ENCODE results near the gene CACNA2D4.

Gene CACNA2D4

GRCh38 chr12:1911598-1912575 lies 6.6 kb downstream of the CACNA2D4 start:
- peaks cover 3% of the 10 kb centered on the region for H3K9me3 ChIP-seq (ENCODE audit: low read length)
- H3K4me1 ChIP-seq (ENCODE audit: insufficient read depth, low read length) = peaks cover 4% of the 10 kb centered on the region
- no peaks in the 10 kb centered on the region for H3K36me3 ChIP-seq (ENCODE audit: insufficient read depth, low read length)
- no peaks in the 10 kb centered on the region for H3K27me3 ChIP-seq (ENCODE audit: insufficient read depth, low read length)
- no peak overlapping the region for H3K4me3 ChIP-seq (ENCODE audit: low read length)
- H2AFZ ChIP-seq (ENCODE audit: low read depth, low read length) = no peak overlapping the region

- no peaks in the 10 kb centered on the region for H3K27me3 ChIP-seq (ENCODE audit: insufficient read depth, low read length)
- H3K4me1 ChIP-seq (ENCODE audit: insufficient read depth, low read length) = peaks cover 4% of the 10 kb centered on the region
- H2AFZ ChIP-seq (ENCODE audit: low read depth, low read length) = no peak overlapping the region
- no peak overlapping the region for H3K4me3 ChIP-seq (ENCODE audit: low read length)
- peaks cover 3% of the 10 kb centered on the region for H3K9me3 ChIP-seq (ENCODE audit: low read length)
- no peaks in the 10 kb centered on the region for H3K36me3 ChIP-seq (ENCODE audit: insufficient read depth, low read length)
These were observed 8.0 kb downstream of the CACNA2D4 start for GRCh38 chr12:1910468-1910867.

DNA sequence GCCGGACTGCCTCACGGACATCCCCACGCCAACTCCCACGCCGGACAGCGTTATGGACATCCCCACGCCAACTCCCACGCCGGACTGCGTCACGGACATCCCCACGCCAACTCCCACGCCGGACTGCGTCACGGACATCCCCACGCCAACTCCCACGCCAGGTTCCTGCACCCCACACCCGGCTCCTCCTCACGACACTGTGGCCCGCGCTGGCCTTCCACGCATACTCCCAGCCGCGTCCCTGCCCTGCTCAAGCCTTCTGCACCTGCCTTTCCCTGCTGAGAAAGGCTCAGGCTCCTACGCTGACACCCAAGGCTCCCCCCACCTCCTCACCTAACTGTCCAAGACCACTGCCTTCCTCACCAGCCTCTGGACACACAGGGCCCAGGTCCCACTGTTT lies 9.7 kb downstream of the CACNA2D4 start:
- peaks cover under 1% of the 10 kb centered on the region for H3K4me1 ChIP-seq (ENCODE audit: insufficient read depth, low read length)
- no peak overlapping the region for H2AFZ ChIP-seq (ENCODE audit: low read depth, low read length)
- H3K4me3 ChIP-seq (ENCODE audit: low read length) = no peak overlapping the region
- no peaks in the 10 kb centered on the region for H3K36me3 ChIP-seq (ENCODE audit: insufficient read depth, low read length)
- H3K27me3 ChIP-seq (ENCODE audit: insufficient read depth, low read length) = no peaks in the 10 kb centered on the region
- H3K9me3 ChIP-seq (ENCODE audit: low read length) = peaks cover 3% of the 10 kb centered on the region

GRCh38 chr12:1907652-1908611 lies 10.5 kb downstream of the CACNA2D4 start:
- H3K27me3 ChIP-seq (ENCODE audit: insufficient read depth, low read length) = no peaks in the 10 kb centered on the region
- no peak overlapping the region for H3K4me3 ChIP-seq (ENCODE audit: low read length)
- H2AFZ ChIP-seq (ENCODE audit: low read depth, low read length) = no peak overlapping the region
- peaks cover 3% of the 10 kb centered on the region for H3K9me3 ChIP-seq (ENCODE audit: low read length)
- H3K4me1 ChIP-seq (ENCODE audit: insufficient read depth, low read length) = no peaks in the 10 kb centered on the region
- H3K36me3 ChIP-seq (ENCODE audit: insufficient read depth, low read length) = no peaks in the 10 kb centered on the region

DNA sequence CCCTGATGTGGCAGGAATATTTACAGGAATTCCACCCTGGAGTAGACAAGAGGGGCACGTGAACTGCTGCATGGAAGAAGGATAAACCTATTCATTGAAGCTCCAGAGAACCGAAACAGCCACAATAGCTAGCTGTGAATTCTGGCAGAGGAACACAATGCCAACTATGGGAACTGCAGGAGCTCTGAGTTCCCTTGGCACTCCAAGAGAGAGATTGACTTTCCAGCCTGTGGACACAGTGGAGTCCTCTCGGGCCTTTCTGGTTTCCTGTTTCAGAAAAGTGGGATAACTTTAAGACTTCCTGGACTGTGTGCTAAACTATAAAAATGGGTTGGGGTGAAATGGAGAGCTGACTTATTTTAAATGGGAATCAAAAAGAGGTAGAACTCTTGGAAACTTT lies 11.9 kb downstream of the CACNA2D4 start:
- H3K4me1 ChIP-seq (ENCODE audit: insufficient read depth, low read length) = no peaks in the 10 kb centered on the region
- H3K4me3 ChIP-seq (ENCODE audit: low read length) = no peak overlapping the region
- no peaks in the 10 kb centered on the region for H3K36me3 ChIP-seq (ENCODE audit: insufficient read depth, low read length)
- H3K9me3 ChIP-seq (ENCODE audit: low read length) = peaks cover 3% of the 10 kb centered on the region
- no peaks in the 10 kb centered on the region for H3K27me3 ChIP-seq (ENCODE audit: insufficient read depth, low read length)
- no peak overlapping the region for H2AFZ ChIP-seq (ENCODE audit: low read depth, low read length)

GRCh38 chr12:1904875-1905274 lies 13.6 kb downstream of the CACNA2D4 start:
- no peak overlapping the region for H3K4me3 ChIP-seq (ENCODE audit: low read length)
- no peaks in the 10 kb centered on the region for H3K4me1 ChIP-seq (ENCODE audit: insufficient read depth, low read length)
- H3K27me3 ChIP-seq (ENCODE audit: insufficient read depth, low read length) = no peaks in the 10 kb centered on the region
- H3K36me3 ChIP-seq (ENCODE audit: insufficient read depth, low read length) = no peaks in the 10 kb centered on the region
- H2AFZ ChIP-seq (ENCODE audit: low read depth, low read length) = no peak overlapping the region
- peaks cover 3% of the 10 kb centered on the region for H3K9me3 ChIP-seq (ENCODE audit: low read length)

- no peaks in the 10 kb centered on the region for H3K9me3 ChIP-seq (ENCODE audit: low read length)
- no peak overlapping the region for H3K4me3 ChIP-seq (ENCODE audit: low read length)
- no peaks in the 10 kb centered on the region for H3K36me3 ChIP-seq (ENCODE audit: insufficient read depth, low read length)
- H3K27me3 ChIP-seq (ENCODE audit: insufficient read depth, low read length) = no peaks in the 10 kb centered on the region
- H3K4me1 ChIP-seq (ENCODE audit: insufficient read depth, low read length) = no peaks in the 10 kb centered on the region
- H2AFZ ChIP-seq (ENCODE audit: low read depth, low read length) = no peak overlapping the region
These were observed 21.5 kb downstream of the CACNA2D4 start for GRCh38 chr12:1896964-1897363.

- Histone ChIP-seq H3K4me1 (ENCODE audit: insufficient read depth, low read length) (no peaks in the 10 kb centered on the region), H3K4me3 (ENCODE audit: low read length) (no peak overlapping the region), H3K27me3 (ENCODE audit: insufficient read depth, low read length) (peaks cover 2% of the 10 kb centered on the region), H3K9me3 (ENCODE audit: low read length) (no peaks in the 10 kb centered on the region), H3K36me3 (ENCODE audit: insufficient read depth, low read length) (no peaks in the 10 kb centered on the region), H2AFZ (ENCODE audit: low read depth, low read length) (no peak overlapping the region)
These were observed 27.6 kb downstream of the CACNA2D4 start for GRCh38 chr12:1890810-1891209.

DNA sequence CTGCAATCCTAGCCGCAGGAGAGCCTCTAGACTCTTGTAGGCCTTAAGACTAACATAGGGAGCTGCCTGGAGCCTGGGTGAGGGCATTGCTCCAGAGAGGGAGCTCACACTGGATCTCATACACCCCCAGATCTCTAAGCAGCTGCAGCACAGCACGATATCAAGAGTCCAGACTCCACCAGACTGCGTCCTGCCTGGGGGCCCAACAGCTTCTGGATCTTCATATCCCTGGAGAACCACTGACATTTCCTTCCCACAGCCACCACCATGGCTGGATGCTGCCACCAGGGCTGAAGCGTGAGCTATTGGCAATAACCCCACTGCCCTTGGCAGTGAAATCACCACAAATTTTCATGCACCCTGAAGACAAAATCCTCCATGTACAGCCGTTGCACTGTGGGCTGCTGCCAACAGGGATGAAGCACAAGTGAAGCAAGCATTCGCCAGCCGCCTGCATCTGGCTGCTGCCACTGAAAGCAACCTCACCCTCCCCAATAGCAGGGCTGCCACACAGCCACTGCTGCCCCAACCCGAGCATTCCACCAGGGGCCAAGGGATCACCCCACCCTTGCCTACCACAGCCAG lies 28.2 kb downstream of the CACNA2D4 start:
- Histone ChIP-seq H3K27me3 (ENCODE audit: insufficient read depth, low read length) (peaks cover 2% of the 10 kb centered on the region), H3K4me1 (ENCODE audit: insufficient read depth, low read length) (no peaks in the 10 kb centered on the region), H3K9me3 (ENCODE audit: low read length) (no peaks in the 10 kb centered on the region), H3K36me3 (ENCODE audit: insufficient read depth, low read length) (no peaks in the 10 kb centered on the region), H2AFZ (ENCODE audit: low read depth, low read length) (no peak overlapping the region), H3K4me3 (ENCODE audit: low read length) (no peak overlapping the region)

- Histone ChIP-seq H3K36me3 (ENCODE audit: insufficient read depth, low read length) (no peaks in the 10 kb centered on the region), H3K27me3 (ENCODE audit: insufficient read depth, low read length) (peaks cover 3% of the 10 kb centered on the region), H2AFZ (ENCODE audit: low read depth, low read length) (no peak overlapping the region), H3K4me3 (ENCODE audit: low read length) (no peak overlapping the region), H3K4me1 (ENCODE audit: insufficient read depth, low read length) (no peaks in the 10 kb centered on the region), H3K9me3 (ENCODE audit: low read length) (no peaks in the 10 kb centered on the region)
These were observed 29.5 kb downstream of the CACNA2D4 start for GRCh38 chr12:1888923-1889322.

DNA sequence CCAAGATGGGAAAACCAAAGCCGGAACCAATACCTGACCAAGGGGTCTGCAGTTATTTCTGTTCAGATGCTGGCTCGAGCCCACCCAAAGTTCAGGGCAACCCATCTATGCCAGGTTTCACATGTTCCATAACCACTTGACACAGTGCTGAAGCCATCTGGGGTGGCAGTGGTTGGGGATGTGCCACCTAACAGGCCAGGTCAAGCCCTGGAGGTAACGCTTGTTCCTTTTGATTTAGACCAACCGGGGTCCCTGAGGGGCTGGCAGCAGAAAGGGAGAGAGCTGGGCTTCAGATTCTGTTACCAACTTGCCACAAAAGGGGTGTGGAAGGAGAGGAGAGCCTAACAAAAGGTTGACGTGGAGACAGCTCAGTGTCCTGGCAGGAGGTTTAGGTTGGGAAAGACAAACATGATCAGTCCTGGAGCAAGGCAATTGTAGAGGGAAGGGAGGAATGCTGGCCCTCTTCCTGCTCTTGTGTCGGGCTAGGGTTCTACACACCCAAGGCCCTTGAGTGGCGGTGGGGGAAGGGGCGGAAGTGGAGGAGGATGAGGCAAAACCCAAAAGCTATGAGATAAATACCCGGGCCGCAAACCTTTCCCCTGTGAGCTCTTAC lies 31.9 kb downstream of the CACNA2D4 start:
- H3K9me3 ChIP-seq (ENCODE audit: low read length) = no peaks in the 10 kb centered on the region
- H3K4me3 ChIP-seq (ENCODE audit: low read length) = no peak overlapping the region
- peaks cover 5% of the 10 kb centered on the region for H3K27me3 ChIP-seq (ENCODE audit: insufficient read depth, low read length)
- no peaks in the 10 kb centered on the region for H3K36me3 ChIP-seq (ENCODE audit: insufficient read depth, low read length)
- H3K4me1 ChIP-seq (ENCODE audit: insufficient read depth, low read length) = no peaks in the 10 kb centered on the region
- no peak overlapping the region for H2AFZ ChIP-seq (ENCODE audit: low read depth, low read length)

- Histone ChIP-seq H3K4me3 (ENCODE audit: low read length) (no peak overlapping the region), H2AFZ (ENCODE audit: low read depth, low read length) (no peak overlapping the region), H3K27me3 (ENCODE audit: insufficient read depth, low read length) (peaks cover 5% of the 10 kb centered on the region), H3K4me1 (ENCODE audit: insufficient read depth, low read length) (no peaks in the 10 kb centered on the region), H3K36me3 (ENCODE audit: insufficient read depth, low read length) (no peaks in the 10 kb centered on the region), H3K9me3 (ENCODE audit: low read length) (no peaks in the 10 kb centered on the region)
These were observed 32.7 kb downstream of the CACNA2D4 start for GRCh38 chr12:1885599-1886245.
